IMR-90 (cell line): Measurements from ENCODE around the gene GRAP. TPM values are rescaled to one million over a fixed set of nuclear protein-coding genes. Genes with fewer than 3 reads are reported as not detected.

ENCODE experiments used
- ATAC-seq: fragments of 200-7000 bp; cut with Tn5 transposase; 2 replicates; pipeline ENCODE4 v1.9.1; 2020; ENCODE audit warnings: low read depth, mild to moderate bottlenecking, moderate library complexity
- BruUV-seq: library from RNA; stranded (reverse); fragments of 400-500 nt; replicated peaks from 2 replicates; lab custom pipeline; 2021; lab: Mats Ljungman, UMichigan
- CTCF ChIA-PET: fragments of 300-600 bp; formaldehyde crosslinking; extraction: SDS; loops from one replicate; lab custom pipeline; 2021; ENCODE audit warnings: antibody characterized with exemption; lab: Yijun Ruan, JAX
- POLR2A ChIA-PET: fragments of 300-600 bp; sonication (Branson Sonifier 250); formaldehyde crosslinking; loops from one replicate; lab custom pipeline; 2022; ENCODE audit warnings: antibody characterized with exemption; ENCODE audit not compliant: unreplicated experiment; lab: Charles Lee
- DNase-seq: peaks from one replicate; pipeline ENCODE4 v3.0.0; 2013
- H2AFZ ChIP-seq: replicated peaks from 2 replicates; pipeline ENCODE3; 2013; ENCODE audit warnings: low read length, mild to moderate bottlenecking; ENCODE audit not compliant: poor library complexity
- H2AK5ac ChIP-seq: 2 replicates; pipeline ENCODE4 v1.6.1; 2013; ENCODE audit warnings: low read depth, low read length, inconsistent platforms
- H2AK9ac ChIP-seq: replicated peaks from 2 replicates; pipeline ENCODE3; 2013; ENCODE audit warnings: mild to moderate bottlenecking, low read depth, low read length, moderate library complexity; ENCODE audit not compliant: poor library complexity
- H2BK120ac ChIP-seq: 2 replicates; pipeline ENCODE4 v1.6.1; 2013; ENCODE audit warnings: low read depth, low read length, inconsistent platforms
- H2BK15ac ChIP-seq: 3 replicates; pipeline ENCODE4 v1.6.1; 2013; ENCODE audit warnings: low read depth, low read length, inconsistent platforms
- H2BK20ac ChIP-seq: 2 replicates; pipeline ENCODE4 v1.6.1; 2013; ENCODE audit warnings: low read depth, mild to moderate bottlenecking, inconsistent platforms, low read length, moderate library complexity
- H2BK5ac ChIP-seq: 2 replicates; pipeline ENCODE4 v1.6.1; 2013; ENCODE audit warnings: mild to moderate bottlenecking, low read depth, low read length, inconsistent platforms; ENCODE audit not compliant: poor library complexity, severe bottlenecking
- H3K14ac ChIP-seq: replicated peaks from 2 replicates; pipeline ENCODE4 v1.6.1; 2013; ENCODE audit warnings: low read depth, low read length, inconsistent platforms
- H3K18ac ChIP-seq: 2 replicates; pipeline ENCODE4 v1.6.1; 2013; ENCODE audit warnings: low read depth, low read length, control low read depth
- H3K23ac ChIP-seq: 2 replicates; pipeline ENCODE4 v1.6.1; 2013; ENCODE audit warnings: low read depth, low read length, inconsistent platforms
- H3K27ac ChIP-seq: 2 replicates; pipeline ENCODE4 v1.5.1; 2013; ENCODE audit warnings: mild to moderate bottlenecking, control low read depth, low read length; ENCODE audit not compliant: insufficient read depth
- H3K27me3 ChIP-seq: 2 replicates; pipeline ENCODE4 v1.6.1; 2013; ENCODE audit warnings: low read length; ENCODE audit not compliant: control insufficient read depth, insufficient read depth
- H3K36me3 ChIP-seq: 2 replicates; pipeline ENCODE4 v1.6.1; 2013; ENCODE audit warnings: low read length, mixed read lengths; ENCODE audit not compliant: control insufficient read depth, insufficient read depth
- H3K4ac ChIP-seq: 2 replicates; pipeline ENCODE4 v1.6.1; 2013; ENCODE audit warnings: low read depth, low read length, inconsistent platforms
- H3K4me1 ChIP-seq: 2 replicates; pipeline ENCODE4 v1.6.1; 2013; ENCODE audit warnings: low read length, mixed read lengths; ENCODE audit not compliant: control insufficient read depth, insufficient read depth
- H3K4me2 ChIP-seq: 2 replicates; pipeline ENCODE4 v1.6.1; 2013; ENCODE audit warnings: low read depth, mild to moderate bottlenecking, control low read depth, low read length, moderate library complexity
- H3K4me3 ChIP-seq: 2 replicates; pipeline ENCODE4 v1.5.1; 2013; ENCODE audit warnings: low read depth, mild to moderate bottlenecking, control low read depth, low read length, moderate library complexity; ENCODE audit not compliant: insufficient read depth
- H3K56ac ChIP-seq: 2 replicates; pipeline ENCODE4 v1.6.1; 2013; ENCODE audit warnings: low read length, inconsistent platforms; ENCODE audit not compliant: insufficient read depth; ENCODE audit errors: extremely low read depth
- H3K79me1 ChIP-seq, 2 experiments: 2 replicates each; pipeline ENCODE4 v1.6.1; 2013; ENCODE audit warnings: low read length in 2 of 2, inconsistent platforms in 1 of 2, low read depth in 1 of 2
- H3K9ac ChIP-seq: 2 replicates; pipeline ENCODE4 v1.6.1; 2013; ENCODE audit warnings: low read depth, low read length, control low read depth
- H3K9me1 ChIP-seq: 2 replicates; pipeline ENCODE4 v1.6.1; 2013; ENCODE audit warnings: low read length, inconsistent platforms; ENCODE audit not compliant: insufficient read depth
- H3K9me3 ChIP-seq: 2 replicates; pipeline ENCODE4 v1.6.1; 2013; ENCODE audit warnings: low read length; ENCODE audit not compliant: control insufficient read depth, insufficient read depth
- H4K20me1 ChIP-seq: 2 replicates; pipeline ENCODE4 v1.6.1; 2013; ENCODE audit warnings: low read length, inconsistent platforms; ENCODE audit not compliant: insufficient read depth
- H4K5ac ChIP-seq: 2 replicates; pipeline ENCODE4 v1.6.1; 2013; ENCODE audit warnings: mild to moderate bottlenecking, low read depth, low read length, control low read depth
- H4K8ac ChIP-seq, 2 experiments: 2 replicates each; pipeline ENCODE4 v1.6.1; 2013; ENCODE audit warnings: low read depth in 2 of 2, low read length in 2 of 2, control low read depth in 1 of 2, inconsistent platforms in 1 of 2
- H4K91ac ChIP-seq: 2 replicates; pipeline ENCODE4 v1.6.1; 2013; ENCODE audit warnings: low read depth, low read length, inconsistent platforms; ENCODE audit not compliant: insufficient read depth
- BHLHE40 ChIP-seq: fragments of 150-350 bp; IDR thresholded peaks from 2 replicates; pipeline ENCODE4 v1.6.1; 2016; ENCODE audit warnings: mild to moderate bottlenecking, low read depth, low read length
- FOS ChIP-seq: fragments of 150-350 bp; IDR thresholded peaks from 2 replicates; pipeline ENCODE4 v1.6.1; 2016; ENCODE audit warnings: low read depth, low read length
- MAFK ChIP-seq: IDR thresholded peaks from 2 replicates; pipeline ENCODE4 v1.6.1; 2012; ENCODE audit warnings: low read depth, low read length, improper control_type of control experiment
- MAZ ChIP-seq: IDR thresholded peaks from 2 replicates; pipeline ENCODE4 v1.6.1; 2012; ENCODE audit warnings: low read depth, mild to moderate bottlenecking, low read length, improper control_type of control experiment, moderate library complexity, borderline replicate concordance
- NFE2L2 ChIP-seq: fragments of 150-350 bp; IDR thresholded peaks from 2 replicates; pipeline ENCODE4 v1.6.1; 2016; ENCODE audit warnings: low read depth, mild to moderate bottlenecking, low read length
- POLR2A ChIP-seq: IDR thresholded peaks from 2 replicates; pipeline ENCODE4 v1.6.1; 2012; ENCODE audit warnings: mild to moderate bottlenecking, low read depth, low read length
- RAD21 ChIP-seq: IDR thresholded peaks from 2 replicates; pipeline ENCODE4 v1.6.1; 2012; ENCODE audit warnings: low read length, improper control_type of control experiment
- SMC3 ChIP-seq: fragments of 150-350 bp; IDR thresholded peaks from 2 replicates; pipeline ENCODE4 v1.6.1; 2016; ENCODE audit warnings: low read depth, mild to moderate bottlenecking, antibody characterized with exemption, low read length, moderate library complexity
- WGBS, 2 experiments: methylation state at CpG; one replicate each; pipeline versions ENCODE4 v1.1.5 to v1.1.7; 2013; ENCODE audit warnings: missing lambda C conversion rate in 2 of 2; ENCODE audit not compliant: insufficient read length in 1 of 2; ENCODE audit errors: extremely low coverage in 2 of 2; 5-methylcytosine and 5-hydroxymethylcytosine counted together
- dilution Hi-C: fragments of 300-500 bp; cut with HindIII; formaldehyde crosslinking; loops from one replicate; pipeline ENCODE4 v1.14.3; 2018; ENCODE audit warnings: low sequenced_read_pairs; ENCODE audit not compliant: unreplicated experiment
- in situ Hi-C: fragments of 300-500 bp; cut with MboI; formaldehyde crosslinking; loops from 3 replicates; pipeline ENCODE4 v1.14.3; 2019; ENCODE audit warnings: low sequenced_read_pairs, inconsistent platforms, mixed read lengths
- intact Hi-C: fragments of 100-400 bp; cut with micrococcal nuclease; formaldehyde crosslinking; loops from 2 replicates; pipeline ENCODE4 v1.10.0; 2022
- polyA plus RNA-seq, 3 experiments: library from polyadenylated mRNA; depleted of rRNA; stranded (reverse); fragments of >200 nt; gene quantifications; 2 replicates each; pipeline ENCODE4 v1.2.3, GENCODE V29; 2012; ENCODE audit warnings: low replicate concordance in 1 of 3
- total RNA-seq: library from RNA; depleted of rRNA; stranded (reverse); fragments of >200 nt; gene quantifications from 2 replicates; pipeline ENCODE4 v1.2.3, GENCODE V29; 2012

The GRAP gene
- total and polyA plus RNA-seq, 2 of the 4 experiments (the other 2 are of a cell fraction) = under 0.01 to 0.14 TPM

DNA sequence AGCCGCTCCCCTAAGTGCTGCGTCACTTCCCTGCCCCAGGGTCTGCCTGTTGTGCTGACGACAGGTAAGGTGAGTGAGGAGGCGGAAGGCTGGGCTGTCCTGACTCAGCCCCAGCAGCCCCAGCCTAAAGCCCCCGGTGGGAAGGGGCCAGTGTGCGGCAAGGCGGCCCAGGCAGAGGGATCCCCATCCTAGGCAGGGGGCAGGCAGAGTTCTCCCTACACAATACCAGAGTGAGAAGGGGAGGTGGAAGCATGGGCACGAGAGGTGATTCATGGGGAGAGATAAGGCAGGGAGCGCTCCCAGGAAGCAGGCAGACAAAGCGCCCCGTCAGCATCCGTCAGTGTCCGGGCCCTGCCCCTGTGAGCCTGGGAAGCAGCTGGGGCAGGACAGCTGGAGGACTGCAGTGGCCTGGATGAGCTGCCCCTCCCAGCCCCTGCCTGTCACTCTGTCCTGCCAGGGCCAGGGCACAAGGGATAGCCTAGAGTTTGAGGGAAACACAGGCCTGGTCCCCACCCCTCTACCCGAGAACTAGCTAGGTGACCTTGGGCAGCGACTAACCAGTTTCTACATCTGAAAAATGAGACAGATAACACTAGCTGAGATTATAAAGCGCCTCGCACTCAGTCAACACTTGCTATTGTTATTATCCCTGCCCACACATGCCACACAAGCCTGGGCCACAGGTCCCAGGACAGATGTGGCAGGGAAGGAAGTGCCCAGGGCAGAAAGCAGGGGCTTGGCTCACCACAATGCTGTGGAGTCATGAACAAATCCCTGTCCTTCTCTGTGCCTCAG, 46.0 kb downstream of the GRAP start:
- 0 out of 4 replicates have a peak overlapping the region, but pooled peaks of 1 of the 2 experiments have one; percentile 38 for H4K8ac ChIP-seq
- peaks cover 15% of the 10 kb centered on the region for H3K36me3 ChIP-seq
- H2BK5ac ChIP-seq = peak overlapping the region; percentile 31
- H3K9me3 ChIP-seq = peaks cover 5% of the 10 kb centered on the region
- ATAC-seq (peak; percentile 34), DNase-seq (peak; percentile 59)
- H3K14ac ChIP-seq = 0 out of 2 replicates have a peak overlapping the region, but pooled peaks have one; percentile 9
- H3K18ac ChIP-seq = no peak overlapping the region
- H3K9ac ChIP-seq = peak overlapping the region; percentile 29; the same call in 1 of the 2 replicates
- no peak overlapping the region for H3K56ac ChIP-seq
- no peak overlapping the region for H2BK20ac ChIP-seq
- no peak overlapping the region for H3K4me2 ChIP-seq
- TF ChIP-seq SMC3 (no peak), RAD21 (no peak), MAFK (peak; percentile 90), BHLHE40 (peak; percentile 87), MAZ (peak; percentile 19; the same call in 1 of the 2 replicates), NFE2L2 (0 out of 2 replicates have a peak, but pooled peaks have one; percentile 22), POLR2A (peak; percentile 43; the same call in 1 of the 2 replicates), FOS (peak; percentile 49)
- no peak overlapping the region for H2BK15ac ChIP-seq
- H3K79me1 ChIP-seq = peaks cover 18 to 82% of the 10 kb centered on the region in 2 experiments; a peak in 3 of 4 replicates
- H2AFZ ChIP-seq = no peak overlapping the region
- H4K20me1 ChIP-seq = peaks cover 43% of the 10 kb centered on the region
- H4K91ac ChIP-seq = 0 out of 2 replicates have a peak overlapping the region, but pooled peaks have one; percentile 13
- H3K27me3 ChIP-seq = no peaks in the 10 kb centered on the region
- H3K4me3 ChIP-seq = no peak overlapping the region
- intact Hi-C loops = no loop called here
- H3K23ac ChIP-seq = peak overlapping the region; percentile 11; the same call in 1 of the 2 replicates
- H4K5ac ChIP-seq = no peak overlapping the region
- no peak overlapping the region for H3K27ac ChIP-seq
- peak overlapping the region; percentile 81 for H2AK9ac ChIP-seq
- WGBS, 2 experiments = no CpG with 5 or more reads among the region's 17 CpGs
- BruUV-seq = no TSS peak
- dilution Hi-C loops = no loop called here
- peaks cover 13% of the 10 kb centered on the region; the same call in 1 of the 2 replicates for H3K9me1 ChIP-seq
- no peak overlapping the region for H2BK120ac ChIP-seq
- in situ Hi-C loops = no loop called here
- H3K4me1 ChIP-seq = peaks cover 31% of the 10 kb centered on the region
- ChIA-PET CTCF (interaction anchor here (1.3 kb wide), 1 partner anchor 40 kb away, joined by 5 read pairs; no protein-coding TSS in a partner anchor), POLR2A (interaction anchor here (0.5 to 0.6 kb wide), 2 partner anchors 26 to 390 kb away, joined by 3 read pairs; no protein-coding TSS in a partner anchor)
- H2AK5ac ChIP-seq = peak overlapping the region; percentile 49; the same call in 1 of the 2 replicates
- no peak overlapping the region for H3K4ac ChIP-seq
